ENCODE data around the gene SLC22A5.

SLC22A5 gene

DNA sequence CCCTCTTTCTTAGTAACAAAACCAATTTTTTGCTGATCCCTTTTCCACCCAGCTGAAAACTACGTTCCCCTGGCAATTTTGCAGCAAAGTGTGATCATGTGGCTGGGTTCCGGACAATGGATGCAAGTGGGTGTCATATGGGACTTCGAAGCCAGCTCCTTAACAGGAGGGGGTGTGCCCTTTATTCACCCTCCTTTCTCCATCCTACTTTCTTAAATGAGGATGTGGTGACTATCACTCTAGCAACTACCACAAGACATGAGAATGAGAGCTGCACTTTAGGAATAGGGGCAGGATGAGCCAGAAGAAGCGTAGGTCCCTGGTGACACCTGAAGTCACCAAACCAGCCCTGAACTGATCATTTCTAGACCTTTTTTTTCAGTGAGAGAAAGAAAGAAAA is 62.1 kb downstream of the SLC22A5 start (continued):
- TF ChIP-seq, protein P1, sequence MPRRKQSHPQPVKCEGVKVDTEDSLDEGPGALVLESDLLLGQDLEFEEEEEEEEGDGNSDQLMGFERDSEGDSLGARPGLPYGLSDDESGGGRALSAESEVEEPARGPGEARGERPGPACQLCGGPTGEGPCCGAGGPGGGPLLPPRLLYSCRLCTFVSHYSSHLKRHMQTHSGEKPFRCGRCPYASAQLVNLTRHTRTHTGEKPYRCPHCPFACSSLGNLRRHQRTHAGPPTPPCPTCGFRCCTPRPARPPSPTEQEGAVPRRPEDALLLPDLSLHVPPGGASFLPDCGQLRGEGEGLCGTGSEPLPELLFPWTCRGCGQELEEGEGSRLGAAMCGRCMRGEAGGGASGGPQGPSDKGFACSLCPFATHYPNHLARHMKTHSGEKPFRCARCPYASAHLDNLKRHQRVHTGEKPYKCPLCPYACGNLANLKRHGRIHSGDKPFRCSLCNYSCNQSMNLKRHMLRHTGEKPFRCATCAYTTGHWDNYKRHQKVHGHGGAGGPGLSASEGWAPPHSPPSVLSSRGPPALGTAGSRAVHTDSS (tag by site-specific recombination; IDR thresholded peaks at IDR 0.05): no peak
- TF ChIP-seq ZNF521 (tag by site-specific recombination; IDR thresholded peaks at IDR 0.05) (no peak), ZNF223 (tag by site-specific recombination; IDR thresholded peaks at IDR 0.05) (no peak), ZNF311 (tag by site-specific recombination; IDR thresholded peaks at IDR 0.05; ENCODE audit: borderline replicate concordance) (no peak)

DNA sequence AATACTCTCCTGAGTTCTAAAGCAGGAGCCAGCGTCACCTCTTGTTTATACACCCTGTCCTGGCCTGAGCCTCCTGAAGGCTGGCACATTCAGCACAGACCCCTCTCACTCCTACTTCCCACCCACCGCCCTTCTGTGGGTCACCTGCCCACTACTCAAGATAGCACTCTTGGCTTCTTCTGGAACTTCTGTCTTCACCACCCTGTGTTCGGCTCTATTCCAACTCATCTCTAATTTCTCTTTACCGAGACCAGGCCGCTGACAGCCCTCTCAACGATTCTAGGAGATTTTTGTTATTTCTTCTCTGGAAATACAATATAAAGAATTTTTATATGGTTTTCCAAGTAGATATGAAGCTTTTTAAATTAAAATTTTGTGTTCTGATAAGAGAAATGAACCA is 63.6 kb downstream of the SLC22A5 start:
- ChIA-PET CTCF (interaction anchor here (1.2 kb wide), 1 partner anchor 26 kb away, joined by 5 read pairs; no protein-coding TSS in a partner anchor), POLR2A (interaction anchor here (0.6 kb wide), 1 partner anchor 63 kb away, joined by 3 read pairs; no protein-coding TSS in a partner anchor)
- no peak overlapping the region for H3K27ac ChIP-seq (ENCODE audit: extremely low read depth, low read depth, low read length)
- H3K9me3 ChIP-seq (ENCODE audit: control insufficient read depth, insufficient read depth, low read depth, low read length): no peaks in the 10 kb centered on the region
- no peaks in the 10 kb centered on the region for H3K36me3 ChIP-seq (ENCODE audit: control insufficient read depth in 2 of 2, insufficient read depth in 1 of 2, low read length in 2 of 2)
- no peak overlapping the region for H3K4me3 ChIP-seq (ENCODE audit: low read depth, low read length)
- H3K4me1 ChIP-seq (ENCODE audit: control insufficient read depth, insufficient read depth, low read length): no peaks in the 10 kb centered on the region
- no peak for TF ChIP-seq EGR2 (tag by site-specific recombination; IDR thresholded peaks at IDR 0.05; ENCODE audit: low read depth)
- no peak for TF ChIP-seq ZNF19 (tag by site-specific recombination; IDR thresholded peaks at IDR 0.05; ENCODE audit: low read depth)
- no peak for TF ChIP-seq ZNF514 (tag by site-specific recombination; IDR thresholded peaks at IDR 0.05)
- TF ChIP-seq, protein P2, sequence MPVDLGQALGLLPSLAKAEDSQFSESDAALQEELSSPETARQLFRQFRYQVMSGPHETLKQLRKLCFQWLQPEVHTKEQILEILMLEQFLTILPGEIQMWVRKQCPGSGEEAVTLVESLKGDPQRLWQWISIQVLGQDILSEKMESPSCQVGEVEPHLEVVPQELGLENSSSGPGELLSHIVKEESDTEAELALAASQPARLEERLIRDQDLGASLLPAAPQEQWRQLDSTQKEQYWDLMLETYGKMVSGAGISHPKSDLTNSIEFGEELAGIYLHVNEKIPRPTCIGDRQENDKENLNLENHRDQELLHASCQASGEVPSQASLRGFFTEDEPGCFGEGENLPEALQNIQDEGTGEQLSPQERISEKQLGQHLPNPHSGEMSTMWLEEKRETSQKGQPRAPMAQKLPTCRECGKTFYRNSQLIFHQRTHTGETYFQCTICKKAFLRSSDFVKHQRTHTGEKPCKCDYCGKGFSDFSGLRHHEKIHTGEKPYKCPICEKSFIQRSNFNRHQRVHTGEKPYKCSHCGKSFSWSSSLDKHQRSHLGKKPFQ (tag by site-specific recombination; IDR thresholded peaks at IDR 0.05): no peak

DNA sequence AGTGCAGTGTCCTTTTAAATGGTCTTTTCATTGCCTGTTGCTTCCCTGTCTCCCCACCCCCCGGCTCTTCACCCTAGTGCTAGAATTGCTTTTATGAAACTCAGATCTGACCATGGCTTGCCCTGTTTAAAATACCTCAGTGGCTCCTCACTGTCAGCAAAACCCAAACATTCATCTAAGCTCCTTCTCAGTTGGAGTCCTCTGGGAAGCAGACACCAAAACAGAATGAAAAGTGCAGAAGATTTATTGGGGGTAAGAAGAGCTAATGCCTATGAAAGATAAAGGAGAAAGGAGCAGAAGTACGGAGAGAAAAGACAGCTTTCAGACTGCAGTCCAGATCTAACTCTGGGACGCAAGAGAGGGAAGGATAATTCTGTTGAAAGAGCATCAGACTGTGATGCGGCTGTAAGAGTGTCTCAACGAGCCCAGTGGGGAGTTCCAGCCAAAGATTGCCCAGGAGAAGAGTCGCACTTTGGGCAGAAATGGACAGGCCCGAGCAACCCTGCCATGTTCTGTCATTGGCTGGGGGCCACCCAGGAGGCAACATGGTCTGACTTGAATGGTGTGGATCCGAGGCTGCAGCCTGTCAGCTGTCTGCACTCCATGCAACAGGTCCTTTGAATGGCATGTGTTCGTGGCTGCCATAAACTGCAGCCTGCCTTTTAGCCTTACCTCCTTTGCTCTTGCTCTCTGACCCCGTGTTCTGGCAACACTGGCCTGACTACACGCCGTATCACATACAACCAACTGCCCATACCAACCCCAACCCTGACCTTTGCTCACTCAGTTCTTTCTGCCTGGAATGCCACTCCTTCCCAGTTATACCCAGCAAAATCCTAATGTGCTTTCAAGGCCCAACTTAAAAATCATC is 65.1 kb downstream of the SLC22A5 start:
- Histone ChIP-seq H3K4me3 (ENCODE audit: low read depth, low read length) (no peak overlapping the region), H3K36me3 (ENCODE audit: control insufficient read depth in 2 of 2, insufficient read depth in 1 of 2, low read length in 2 of 2) (no peaks in the 10 kb centered on the region), H3K9me3 (ENCODE audit: control insufficient read depth, insufficient read depth, low read depth, low read length) (no peaks in the 10 kb centered on the region), H3K4me1 (ENCODE audit: control insufficient read depth, insufficient read depth, low read length) (no peaks in the 10 kb centered on the region), H3K27ac (ENCODE audit: extremely low read depth, low read depth, low read length) (no peak overlapping the region)
- TF ChIP-seq, protein P3, sequence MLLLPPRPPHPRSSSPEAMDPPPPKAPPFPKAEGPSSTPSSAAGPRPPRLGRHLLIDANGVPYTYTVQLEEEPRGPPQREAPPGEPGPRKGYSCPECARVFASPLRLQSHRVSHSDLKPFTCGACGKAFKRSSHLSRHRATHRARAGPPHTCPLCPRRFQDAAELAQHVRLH (tag by site-specific recombination; IDR thresholded peaks at IDR 0.05): no peak
- peak; percentile 99 for TF ChIP-seq SCRT2 (tag by site-specific recombination; IDR thresholded peaks at IDR 0.05)
- TF ChIP-seq ZNF777 (tag by site-specific recombination; IDR thresholded peaks at IDR 0.05; ENCODE audit: borderline replicate concordance): no peak
- no peak for TF ChIP-seq ZNF174 (tag by site-specific recombination; IDR thresholded peaks at IDR 0.05)
- no peak for TF ChIP-seq ZNF324 (tag by site-specific recombination; IDR thresholded peaks at IDR 0.05)
- peak; percentile 50; the same call in 1 of the 2 replicates for TF ChIP-seq ZNF600 (tag by site-specific recombination; IDR thresholded peaks at IDR 0.05)
- peak; percentile 26; the same call in 1 of the 2 replicates for TF ChIP-seq ZIC2 (tag by site-specific recombination; IDR thresholded peaks at IDR 0.05)
- TF ChIP-seq, protein P4, sequence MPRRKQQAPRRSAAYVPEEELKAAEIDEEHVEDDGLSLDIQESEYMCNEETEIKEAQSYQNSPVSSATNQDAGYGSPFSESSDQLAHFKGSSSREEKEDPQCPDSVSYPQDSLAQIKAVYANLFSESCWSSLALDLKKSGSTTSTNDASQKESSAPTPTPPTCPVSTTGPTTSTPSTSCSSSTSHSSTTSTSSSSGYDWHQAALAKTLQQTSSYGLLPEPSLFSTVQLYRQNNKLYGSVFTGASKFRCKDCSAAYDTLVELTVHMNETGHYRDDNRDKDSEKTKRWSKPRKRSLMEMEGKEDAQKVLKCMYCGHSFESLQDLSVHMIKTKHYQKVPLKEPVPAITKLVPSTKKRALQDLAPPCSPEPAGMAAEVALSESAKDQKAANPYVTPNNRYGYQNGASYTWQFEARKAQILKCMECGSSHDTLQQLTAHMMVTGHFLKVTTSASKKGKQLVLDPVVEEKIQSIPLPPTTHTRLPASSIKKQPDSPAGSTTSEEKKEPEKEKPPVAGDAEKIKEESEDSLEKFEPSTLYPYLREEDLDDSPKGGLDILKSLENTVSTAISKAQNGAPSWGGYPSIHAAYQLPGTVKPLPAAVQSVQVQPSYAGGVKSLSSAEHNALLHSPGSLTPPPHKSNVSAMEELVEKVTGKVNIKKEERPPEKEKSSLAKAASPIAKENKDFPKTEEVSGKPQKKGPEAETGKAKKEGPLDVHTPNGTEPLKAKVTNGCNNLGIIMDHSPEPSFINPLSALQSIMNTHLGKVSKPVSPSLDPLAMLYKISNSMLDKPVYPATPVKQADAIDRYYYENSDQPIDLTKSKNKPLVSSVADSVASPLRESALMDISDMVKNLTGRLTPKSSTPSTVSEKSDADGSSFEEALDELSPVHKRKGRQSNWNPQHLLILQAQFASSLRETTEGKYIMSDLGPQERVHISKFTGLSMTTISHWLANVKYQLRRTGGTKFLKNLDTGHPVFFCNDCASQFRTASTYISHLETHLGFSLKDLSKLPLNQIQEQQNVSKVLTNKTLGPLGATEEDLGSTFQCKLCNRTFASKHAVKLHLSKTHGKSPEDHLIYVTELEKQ (tag by site-specific recombination; IDR thresholded peaks at IDR 0.05; ENCODE audit: borderline replicate concordance): no peak
- no peak for TF ChIP-seq GLIS1 (tag by site-specific recombination; IDR thresholded peaks at IDR 0.05)
- peak; percentile 98 for TF ChIP-seq SCRT1 (tag by site-specific recombination; IDR thresholded peaks at IDR 0.05; ENCODE audit: borderline replicate concordance)
- ChIA-PET POLR2A (no interaction called here), CTCF (interaction anchor here (0.7 to 0.9 kb wide), 2 partner anchors 66 to 257 kb away, joined by 3 read pairs; no protein-coding TSS in a partner anchor)

Measured in HEK293 (cell line).